Rectal smooth muscle tissue (tissue), 1 donor: Measurements from ENCODE around the gene HAAO.

Experiments
- H3K27ac ChIP-seq: one replicate; pipeline ENCODE4 v1.7.0; 2013; ENCODE audit warnings: low read depth, low read length, inconsistent platforms
- H3K27me3 ChIP-seq: one replicate; pipeline ENCODE4 v1.7.0; 2013; ENCODE audit warnings: low read length; ENCODE audit not compliant: control insufficient read depth, insufficient read depth
- H3K36me3 ChIP-seq: one replicate; pipeline ENCODE4 v1.7.0; 2013; ENCODE audit warnings: low read length; ENCODE audit not compliant: control insufficient read depth, insufficient read depth
- H3K4me1 ChIP-seq: one replicate; pipeline ENCODE4 v1.7.0; 2013; ENCODE audit warnings: low read length; ENCODE audit not compliant: control insufficient read depth, insufficient read depth
- H3K4me3 ChIP-seq: one replicate; pipeline ENCODE4 v1.7.0; 2013; ENCODE audit warnings: low read length
- H3K9ac ChIP-seq: one replicate; pipeline ENCODE4 v1.7.0; 2013; ENCODE audit warnings: low read length

The HAAO gene

GRCh38 chr2:42767899-42768705 is 24.3 kb downstream of the HAAO start:
- Histone ChIP-seq H3K36me3 (no peaks in the 10 kb centered on the region), H3K4me3 (no peak overlapping the region), H3K4me1 (no peaks in the 10 kb centered on the region), H3K27me3 (no peaks in the 10 kb centered on the region), H3K27ac (no peak overlapping the region), H3K9ac (no peak overlapping the region)

- no peak overlapping the region for H3K27ac ChIP-seq
These were observed 25.1 kb downstream of the HAAO start for GRCh38 chr2:42767080-42767898.

GRCh38 chr2:42765686-42766085 is 26.7 kb downstream of the HAAO start:
- Histone ChIP-seq H3K4me3 (no peak overlapping the region), H3K4me1 (no peaks in the 10 kb centered on the region), H3K9ac (no peak overlapping the region), H3K36me3 (no peaks in the 10 kb centered on the region), H3K27me3 (no peaks in the 10 kb centered on the region), H3K27ac (no peak overlapping the region)

More at GRCh38 chr2:42767080-42767898, 25.1 kb downstream of the HAAO start:
- H3K9ac ChIP-seq: no peak overlapping the region
- no peak overlapping the region for H3K4me3 ChIP-seq
- H3K36me3 ChIP-seq: no peaks in the 10 kb centered on the region
- H3K27me3 ChIP-seq: no peaks in the 10 kb centered on the region
- H3K4me1 ChIP-seq: no peaks in the 10 kb centered on the region

GRCh38 chr2:42764901-42765300 is 27.5 kb downstream of the HAAO start:
- no peak overlapping the region for H3K27ac ChIP-seq
- H3K4me1 ChIP-seq: no peaks in the 10 kb centered on the region
- no peaks in the 10 kb centered on the region for H3K36me3 ChIP-seq

GRCh38 chr2:42764096-42764495 is 28.3 kb downstream of the HAAO start, which contains the start of gene OXER1:
TSS of gene OXER1 (minus strand) at chr2:42764135. CDS start at chr2:42764062, 73 bp downstream.
- Histone ChIP-seq H3K27ac (no peak within 1 kb of the TSS), H3K27me3 (no peaks in the 10 kb centered on the region), H3K36me3 (no peaks in the 10 kb centered on the region), H3K9ac (no peak within 1 kb of the TSS), H3K4me1 (no peaks in the 10 kb centered on the region), H3K4me3 (no peak within 1 kb of the TSS)

More at GRCh38 chr2:42764901-42765300, 27.5 kb downstream of the HAAO start:
- no peak overlapping the region for H3K4me3 ChIP-seq
- no peaks in the 10 kb centered on the region for H3K27me3 ChIP-seq
- H3K9ac ChIP-seq: no peak overlapping the region

- Histone ChIP-seq H3K4me1 (no peaks in the 10 kb centered on the region), H3K9ac (no peak overlapping the region), H3K4me3 (no peak overlapping the region), H3K27me3 (no peaks in the 10 kb centered on the region), H3K27ac (no peak overlapping the region), H3K36me3 (no peaks in the 10 kb centered on the region)
These were observed 29.3 kb downstream of the HAAO start for GRCh38 chr2:42762823-42763804.

GRCh38 chr2:42762155-42762554 is 30.2 kb downstream of the HAAO start:
- Histone ChIP-seq H3K4me1 (no peaks in the 10 kb centered on the region), H3K9ac (no peak overlapping the region), H3K36me3 (no peaks in the 10 kb centered on the region), H3K4me3 (no peak overlapping the region), H3K27me3 (no peaks in the 10 kb centered on the region), H3K27ac (no peak overlapping the region)

GRCh38 chr2:42761554-42761953 is 30.8 kb downstream of the HAAO start:
- Histone ChIP-seq H3K4me1 (no peaks in the 10 kb centered on the region), H3K4me3 (no peak overlapping the region), H3K9ac (no peak overlapping the region), H3K36me3 (no peaks in the 10 kb centered on the region), H3K27ac (no peak overlapping the region), H3K27me3 (no peaks in the 10 kb centered on the region)

- Histone ChIP-seq H3K9ac (no peak overlapping the region), H3K4me1 (no peaks in the 10 kb centered on the region), H3K27ac (no peak overlapping the region), H3K4me3 (no peak overlapping the region), H3K36me3 (no peaks in the 10 kb centered on the region), H3K27me3 (no peaks in the 10 kb centered on the region)
These were observed 33.6 kb downstream of the HAAO start for GRCh38 chr2:42758751-42759150.

GRCh38 chr2:42757981-42758740 is 34.2 kb downstream of the HAAO start:
- Histone ChIP-seq H3K27ac (no peak overlapping the region), H3K27me3 (no peaks in the 10 kb centered on the region), H3K36me3 (no peaks in the 10 kb centered on the region), H3K9ac (no peak overlapping the region), H3K4me3 (no peak overlapping the region), H3K4me1 (no peaks in the 10 kb centered on the region)

- Histone ChIP-seq H3K27ac (no peak overlapping the region), H3K27me3 (no peaks in the 10 kb centered on the region), H3K9ac (no peak overlapping the region), H3K4me3 (no peak overlapping the region), H3K4me1 (no peaks in the 10 kb centered on the region), H3K36me3 (no peaks in the 10 kb centered on the region)
These were observed 35.3 kb downstream of the HAAO start for GRCh38 chr2:42756966-42757513.
